ENCODE data around the gene KCNG2. TPM values are rescaled to one million over a fixed set of nuclear protein-coding genes. Genes with fewer than 3 reads are reported as not detected.

KCNG2 gene
- total RNA-seq, 1 donor from 2014 or later: not detected

GRCh38 chr18:79799619-79800370 is 2.1 kb downstream of the KCNG2 start:
- H3K4me1 Mint-ChIP-seq (ENCODE audit: unreplicated experiment): peaks cover 6% of the 10 kb centered on the region
- peaks cover 39% of the 10 kb centered on the region for H3K27me3 Mint-ChIP-seq (ENCODE audit: unreplicated experiment)
- H3K4me3 Mint-ChIP-seq (ENCODE audit: unreplicated experiment): no peak overlapping the region
- no peak for DNase-seq (ENCODE audit: extremely low spot score, unreplicated experiment)
- no peaks in the 10 kb centered on the region for H3K36me3 Mint-ChIP-seq (ENCODE audit: unreplicated experiment)
- no peaks in the 10 kb centered on the region for H3K9me3 Mint-ChIP-seq (ENCODE audit: unreplicated experiment)
- H3K27ac Mint-ChIP-seq (ENCODE audit: unreplicated experiment): no peak overlapping the region
- no peak for TF ChIP-seq CTCF (IDR thresholded peaks at IDR 0.05)

GRCh38 chr18:79800371-79801180 is 2.8 kb downstream of the KCNG2 start:
- no peak overlapping the region for H3K4me3 Mint-ChIP-seq (ENCODE audit: unreplicated experiment)
- no peak overlapping the region for H3K27ac Mint-ChIP-seq (ENCODE audit: unreplicated experiment)
- peaks cover 6% of the 10 kb centered on the region for H3K4me1 Mint-ChIP-seq (ENCODE audit: unreplicated experiment)
- no peak for DNase-seq (ENCODE audit: extremely low spot score, unreplicated experiment)
- H3K27me3 Mint-ChIP-seq (ENCODE audit: unreplicated experiment): peaks cover 40% of the 10 kb centered on the region
- no peaks in the 10 kb centered on the region for H3K36me3 Mint-ChIP-seq (ENCODE audit: unreplicated experiment)
- H3K9me3 Mint-ChIP-seq (ENCODE audit: unreplicated experiment): no peaks in the 10 kb centered on the region
- TF ChIP-seq CTCF (IDR thresholded peaks at IDR 0.05): no peak

GRCh38 chr18:79801217-79801616 is 3.5 kb downstream of the KCNG2 start:
- Mint-ChIP-seq H3K27ac (ENCODE audit: unreplicated experiment) (no peak overlapping the region), H3K4me3 (ENCODE audit: unreplicated experiment) (no peak overlapping the region), H3K27me3 (ENCODE audit: unreplicated experiment) (peaks cover 39% of the 10 kb centered on the region), H3K36me3 (ENCODE audit: unreplicated experiment) (no peaks in the 10 kb centered on the region), H3K4me1 (ENCODE audit: unreplicated experiment) (peaks cover 6% of the 10 kb centered on the region), H3K9me3 (ENCODE audit: unreplicated experiment) (no peaks in the 10 kb centered on the region)
- no peak for DNase-seq (ENCODE audit: extremely low spot score, unreplicated experiment)
- no peak for TF ChIP-seq CTCF (IDR thresholded peaks at IDR 0.05)

GRCh38 chr18:79801641-79802040 is 3.9 kb downstream of the KCNG2 start:
- no peak for DNase-seq (ENCODE audit: extremely low spot score, unreplicated experiment)
- no peak overlapping the region for H3K4me3 Mint-ChIP-seq (ENCODE audit: unreplicated experiment)
- no peak for TF ChIP-seq CTCF (IDR thresholded peaks at IDR 0.05)
- H3K27me3 Mint-ChIP-seq (ENCODE audit: unreplicated experiment): peaks cover 35% of the 10 kb centered on the region
- no peaks in the 10 kb centered on the region for H3K9me3 Mint-ChIP-seq (ENCODE audit: unreplicated experiment)
- H3K27ac Mint-ChIP-seq (ENCODE audit: unreplicated experiment): no peak overlapping the region
- peaks cover 6% of the 10 kb centered on the region for H3K4me1 Mint-ChIP-seq (ENCODE audit: unreplicated experiment)
- no peaks in the 10 kb centered on the region for H3K36me3 Mint-ChIP-seq (ENCODE audit: unreplicated experiment)

GRCh38 chr18:79802298-79802697 is 4.6 kb downstream of the KCNG2 start:
- Mint-ChIP-seq H3K4me1 (ENCODE audit: unreplicated experiment) (peaks cover 4% of the 10 kb centered on the region), H3K9me3 (ENCODE audit: unreplicated experiment) (no peaks in the 10 kb centered on the region), H3K4me3 (ENCODE audit: unreplicated experiment) (no peak overlapping the region), H3K36me3 (ENCODE audit: unreplicated experiment) (no peaks in the 10 kb centered on the region), H3K27ac (ENCODE audit: unreplicated experiment) (no peak overlapping the region), H3K27me3 (ENCODE audit: unreplicated experiment) (peaks cover 28% of the 10 kb centered on the region)
- no peak for DNase-seq (ENCODE audit: extremely low spot score, unreplicated experiment)
- TF ChIP-seq CTCF (IDR thresholded peaks at IDR 0.05): no peak
